ENCODE measurements around the gene SEMA4C. TPM values are rescaled to one million over a fixed set of nuclear protein-coding genes. Genes with fewer than 3 reads are reported as not detected.

Gene SEMA4C
- total and polyA plus RNA-seq, 9 of the 15 experiments (the other 6 are each of a cell fraction or from before 2014, with no cell fraction given), result 0.32 to 59.7 (median 23.9) TPM

DNA sequence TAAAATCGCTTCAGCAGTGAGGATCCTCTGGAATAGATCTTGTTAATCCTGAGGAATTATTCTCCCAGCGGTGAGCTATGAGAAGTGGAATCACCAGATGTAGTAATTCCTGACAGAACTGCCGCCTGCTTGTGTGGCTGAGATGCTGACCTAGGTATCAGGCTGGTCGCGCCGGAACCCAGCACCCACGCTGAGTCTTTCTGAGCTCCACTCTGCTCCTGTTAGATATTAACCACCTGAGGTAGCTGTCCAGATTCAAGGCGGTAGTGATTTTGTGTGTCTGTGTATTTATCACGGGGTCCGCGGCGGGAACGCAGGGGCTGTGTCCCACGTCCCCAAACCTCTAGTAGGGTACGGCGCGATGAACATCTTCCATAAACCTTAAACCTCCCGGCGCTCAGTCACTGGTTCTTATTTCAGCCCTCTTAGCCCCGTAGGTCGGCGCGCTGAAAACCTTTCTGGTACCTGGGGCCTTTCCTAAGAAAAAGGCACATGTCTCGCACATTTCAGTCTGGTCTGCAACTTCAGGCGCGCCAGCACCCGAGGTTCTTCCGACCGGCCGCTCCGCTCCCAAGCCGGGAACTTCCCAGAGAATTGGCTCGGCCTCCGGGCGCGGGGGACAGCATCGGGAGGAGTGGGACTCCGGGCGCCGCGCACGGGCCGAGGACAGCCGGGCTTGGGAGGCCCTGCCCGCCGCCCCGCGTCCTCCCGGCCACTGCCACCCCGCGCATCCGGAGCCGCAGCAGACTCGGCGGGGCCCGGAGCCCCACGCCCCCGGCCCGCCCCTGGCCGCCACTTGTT is 54.4 kb downstream of the SEMA4C start (continued):
- TF ChIP-seq, protein P1, sequence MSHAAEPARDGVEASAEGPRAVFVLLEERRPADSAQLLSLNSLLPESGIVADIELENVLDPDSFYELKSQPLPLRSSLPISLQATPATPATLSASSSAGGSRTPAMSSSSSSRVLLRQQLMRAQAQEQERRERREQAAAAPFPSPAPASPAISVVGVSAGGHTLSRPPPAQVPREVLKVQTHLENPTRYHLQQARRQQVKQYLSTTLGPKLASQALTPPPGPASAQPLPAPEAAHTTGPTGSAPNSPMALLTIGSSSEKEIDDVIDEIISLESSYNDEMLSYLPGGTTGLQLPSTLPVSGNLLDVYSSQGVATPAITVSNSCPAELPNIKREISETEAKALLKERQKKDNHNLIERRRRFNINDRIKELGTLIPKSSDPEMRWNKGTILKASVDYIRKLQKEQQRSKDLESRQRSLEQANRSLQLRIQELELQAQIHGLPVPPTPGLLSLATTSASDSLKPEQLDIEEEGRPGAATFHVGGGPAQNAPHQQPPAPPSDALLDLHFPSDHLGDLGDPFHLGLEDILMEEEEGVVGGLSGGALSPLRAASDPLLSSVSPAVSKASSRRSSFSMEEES (CRISPR knock-in tag; IDR thresholded peaks at IDR 0.05), result no peak
- TF ChIP-seq ZNF764 (CRISPR knock-in tag; IDR thresholded peaks at IDR 0.05; ENCODE audit: low read depth) (no peak), ZNF212 (CRISPR knock-in tag; IDR thresholded peaks at IDR 0.05) (no peak), SIN3B (IDR thresholded peaks at IDR 0.05; ENCODE audit: low read depth) (no peak; the same call in 1 of the 2 replicates), RBBP5 (IDR thresholded peaks at IDR 0.05; ENCODE audit: borderline replicate concordance, insufficient read depth, low read length, poor library complexity, severe bottlenecking) (peak; percentile 52)
- TF ChIP-seq, protein P2, sequence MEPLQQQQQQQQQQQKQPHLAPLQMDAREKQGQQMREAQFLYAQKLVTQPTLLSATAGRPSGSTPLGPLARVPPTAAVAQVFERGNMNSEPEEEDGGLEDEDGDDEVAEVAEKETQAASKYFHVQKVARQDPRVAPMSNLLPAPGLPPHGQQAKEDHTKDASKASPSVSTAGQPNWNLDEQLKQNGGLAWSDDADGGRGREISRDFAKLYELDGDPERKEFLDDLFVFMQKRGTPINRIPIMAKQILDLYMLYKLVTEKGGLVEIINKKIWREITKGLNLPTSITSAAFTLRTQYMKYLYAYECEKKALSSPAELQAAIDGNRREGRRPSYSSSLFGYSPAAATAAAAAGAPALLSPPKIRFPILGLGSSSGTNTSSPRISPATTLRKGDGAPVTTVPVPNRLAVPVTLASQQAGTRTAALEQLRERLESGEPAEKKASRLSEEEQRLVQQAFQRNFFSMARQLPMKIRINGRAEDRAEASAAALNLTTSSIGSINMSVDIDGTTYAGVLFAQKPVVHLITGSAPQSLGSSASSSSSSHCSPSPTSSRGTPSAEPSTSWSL (CRISPR knock-in tag; IDR thresholded peaks at IDR 0.05; ENCODE audit: borderline replicate concordance), result no peak
